HG02759 (cell line): ENCODE results near the gene TMEM31.

ENCODE experiments used
- ATAC-seq: cut with Tn5 transposase; IDR thresholded peaks from one replicate; pipeline ENCODE4 v1.9.1; 2021; ENCODE audit warnings: mild to moderate bottlenecking, moderate library complexity; ENCODE audit not compliant: unreplicated experiment

The TMEM31 gene, protein sequence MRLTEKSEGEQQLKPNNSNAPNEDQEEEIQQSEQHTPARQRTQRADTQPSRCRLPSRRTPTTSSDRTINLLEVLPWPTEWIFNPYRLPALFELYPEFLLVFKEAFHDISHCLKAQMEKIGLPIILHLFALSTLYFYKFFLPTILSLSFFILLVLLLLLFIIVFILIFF

DNA sequence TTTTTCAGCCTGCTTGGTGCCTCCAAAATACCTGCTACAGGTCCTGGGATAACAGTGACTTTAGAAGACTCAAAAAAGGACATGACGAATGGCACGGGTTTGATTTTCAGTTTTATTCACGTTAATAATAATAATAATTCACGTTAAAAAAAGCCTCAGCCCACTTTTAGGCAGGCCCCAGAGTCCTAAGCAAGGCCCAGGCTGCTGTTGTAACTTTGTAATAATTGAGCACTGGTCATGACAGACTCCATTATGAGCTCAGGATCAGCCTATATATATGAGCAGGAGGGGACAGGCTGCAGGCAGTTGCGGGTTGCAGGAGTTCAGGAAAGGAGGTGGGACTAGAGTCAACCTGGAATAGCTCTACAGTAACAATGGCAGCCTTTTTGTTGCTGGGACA is at the start of gene TMEM31:
TMEM31 (plus strand) TSS at position 301 of the 400 bp plus-strand sequence. CDS start 1,350 bp downstream, outside the sequence.
- ATAC-seq, result no peak

GRCh38 chrX:103663981-103664762 is 46.5 kb upstream of the TMEM31 start:
- ATAC-seq, result no peak

- ATAC-seq, result no peak
Measured at GRCh38 chrX:103666202-103667107, 44.3 kb upstream of the TMEM31 start.

- no peak for ATAC-seq
Measured at GRCh38 chrX:103669745-103670144, 41.0 kb upstream of the TMEM31 start.

DNA sequence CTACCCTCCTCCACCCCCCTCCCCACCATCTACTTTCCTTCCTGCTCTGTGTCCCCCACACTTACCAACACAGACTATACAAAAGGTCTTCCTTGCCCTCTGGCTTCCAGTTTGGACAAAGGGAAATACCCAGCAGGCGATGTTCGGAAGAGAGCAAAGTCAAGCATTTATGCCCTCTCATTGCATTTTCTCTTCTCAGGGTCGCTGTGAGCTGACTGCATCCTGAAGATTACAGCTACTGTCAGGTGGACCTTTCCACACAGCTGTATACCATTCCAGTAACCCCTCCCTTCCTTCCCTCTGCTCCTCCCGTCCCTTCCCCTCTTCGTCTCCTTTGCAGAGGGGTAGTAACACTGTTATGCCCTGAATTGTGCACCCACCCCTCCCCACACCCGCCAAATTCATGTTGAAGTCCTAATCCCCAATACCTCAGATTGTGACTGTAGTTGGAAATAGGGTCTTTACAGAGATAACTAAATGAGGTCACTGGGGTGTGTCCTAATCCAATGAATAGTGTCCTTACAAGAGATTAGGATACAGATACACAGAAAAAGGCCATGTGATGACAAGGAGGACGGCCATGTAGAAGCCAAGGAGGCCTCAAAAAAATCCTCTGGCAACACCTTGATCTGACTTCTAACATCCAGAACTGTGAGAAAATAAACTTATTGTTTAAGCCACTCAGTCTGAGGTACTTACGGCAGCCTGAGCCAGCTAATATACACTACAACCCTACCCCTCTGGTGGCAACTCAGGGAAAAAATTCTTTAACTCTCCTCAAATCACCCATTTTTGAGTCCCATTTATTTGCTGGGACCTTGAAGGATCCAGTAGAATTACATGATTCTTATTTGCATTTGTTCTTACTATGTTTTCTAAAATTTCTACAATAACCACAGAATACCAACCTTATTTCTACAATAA is 35.9 kb upstream of the TMEM31 start:
- no peak for ATAC-seq

DNA sequence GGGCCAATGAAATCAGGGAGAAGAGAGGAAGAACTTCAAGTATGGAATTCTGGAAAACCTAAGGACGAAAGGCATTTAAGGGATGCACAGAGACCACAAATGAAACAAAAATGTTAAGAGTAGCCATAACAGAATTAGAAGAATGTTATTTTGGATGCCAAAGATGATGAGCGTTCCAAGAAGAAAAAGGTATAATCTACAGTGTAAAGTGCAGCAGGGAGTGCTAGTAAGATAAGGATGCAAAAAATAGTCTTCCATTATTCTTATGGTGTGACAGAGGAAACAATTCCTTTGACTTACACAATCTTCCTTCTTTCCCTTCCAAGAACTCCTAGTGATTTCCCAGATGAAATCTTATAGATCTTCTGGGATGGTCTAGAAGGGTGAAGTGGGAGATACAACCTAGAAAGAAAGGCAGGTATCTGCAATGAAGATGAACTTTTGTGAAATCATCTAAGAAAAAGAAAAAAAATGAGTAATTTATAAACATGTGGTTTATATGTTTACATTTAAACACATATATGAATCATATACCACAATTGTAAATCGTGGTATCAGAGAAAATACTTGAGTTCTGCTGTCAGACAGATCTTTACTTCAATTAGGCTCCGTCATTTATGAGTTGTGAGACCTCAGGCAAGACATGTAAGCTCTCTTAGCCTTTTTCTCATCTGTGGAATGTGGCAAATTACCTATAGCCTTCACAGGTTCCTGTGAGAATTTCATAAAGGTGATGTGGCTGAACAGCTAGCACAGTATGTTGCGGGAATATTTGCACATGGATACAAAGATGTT is 32.3 kb upstream of the TMEM31 start:
- ATAC-seq, result no peak

GRCh38 chrX:103681443-103681842 is 29.3 kb upstream of the TMEM31 start:
- ATAC-seq, result no peak

DNA sequence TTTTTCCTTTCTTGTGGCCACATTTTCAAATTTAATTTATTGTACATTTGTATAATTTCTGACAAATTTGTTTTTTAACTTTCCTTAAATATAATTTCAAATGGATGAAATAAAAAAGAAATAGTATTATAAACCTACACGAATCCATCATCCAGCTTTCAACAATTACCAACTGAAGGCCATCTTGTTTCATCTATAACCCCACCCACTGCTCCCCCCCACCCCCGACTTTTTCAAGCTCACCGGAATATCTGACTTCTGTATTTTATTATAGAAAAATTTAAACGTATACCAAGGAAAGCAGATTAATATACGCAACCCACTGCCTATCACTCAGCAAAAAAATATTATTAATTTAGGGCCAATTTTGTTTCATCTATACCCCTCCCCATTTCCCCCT is 25.3 kb upstream of the TMEM31 start:
- ATAC-seq, result no peak

- peak; percentile 90 for ATAC-seq
Measured at GRCh38 chrX:103686199-103687072, 24.3 kb upstream of the TMEM31 start, which contains the start of gene MORF4L2. Gene MORF4L2 (minus strand): TSS chrX:103686699. CDS start chrX:103677027, 9,672 bp downstream.

DNA sequence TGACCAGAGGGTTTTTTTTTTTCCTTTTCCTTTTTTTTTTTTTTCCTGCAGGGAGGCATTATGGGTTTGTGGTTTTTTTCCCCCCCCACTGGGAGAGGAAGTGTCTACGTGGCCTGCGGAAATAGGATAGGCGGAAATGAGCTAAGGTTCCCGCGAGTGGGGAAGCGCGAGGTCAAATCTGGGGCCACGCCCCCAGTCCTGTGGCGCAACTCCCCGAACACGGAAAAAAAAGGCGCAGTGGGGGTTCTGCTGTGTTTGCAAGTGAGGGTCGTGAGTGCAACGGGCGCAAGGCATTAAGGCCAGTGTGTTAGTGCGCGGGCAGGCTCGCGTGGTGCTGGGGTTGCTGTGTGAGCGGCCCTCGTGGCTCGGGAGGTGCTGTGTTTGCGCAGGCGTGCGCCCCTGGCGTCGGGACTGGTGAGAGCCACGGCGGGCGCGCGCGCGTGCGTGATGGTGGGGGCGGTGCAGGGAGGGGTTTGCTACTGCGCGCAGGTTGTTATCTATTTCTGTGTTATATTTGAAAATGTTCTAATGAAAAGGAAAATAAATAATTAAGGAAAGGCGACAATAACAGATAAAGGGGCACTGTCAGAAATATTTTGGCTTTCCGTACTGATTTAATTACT is 23.5 kb upstream of the TMEM31 start:
- peak; percentile 64 for ATAC-seq

- no peak for ATAC-seq
Measured at GRCh38 chrX:103687696-103688201, 23.0 kb upstream of the TMEM31 start.

DNA sequence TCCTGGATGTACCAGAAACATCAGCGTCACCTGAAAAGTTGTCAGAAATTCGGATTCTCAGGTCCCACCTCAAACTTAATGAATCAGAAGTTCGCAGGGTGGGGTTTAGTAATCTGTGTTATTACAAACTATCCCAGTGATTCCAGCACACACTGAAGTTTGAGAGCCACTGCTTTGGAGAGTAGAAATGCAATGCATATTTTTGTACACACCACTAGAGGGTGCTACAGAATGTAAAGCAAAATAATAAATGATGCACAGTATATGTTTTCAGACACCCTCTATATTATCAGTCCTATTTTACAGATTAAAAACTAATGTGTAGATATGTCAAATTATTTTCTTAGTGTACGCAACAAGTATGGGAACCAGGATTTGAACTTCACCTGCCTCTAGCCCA is 21.8 kb upstream of the TMEM31 start:
- no peak for ATAC-seq

DNA sequence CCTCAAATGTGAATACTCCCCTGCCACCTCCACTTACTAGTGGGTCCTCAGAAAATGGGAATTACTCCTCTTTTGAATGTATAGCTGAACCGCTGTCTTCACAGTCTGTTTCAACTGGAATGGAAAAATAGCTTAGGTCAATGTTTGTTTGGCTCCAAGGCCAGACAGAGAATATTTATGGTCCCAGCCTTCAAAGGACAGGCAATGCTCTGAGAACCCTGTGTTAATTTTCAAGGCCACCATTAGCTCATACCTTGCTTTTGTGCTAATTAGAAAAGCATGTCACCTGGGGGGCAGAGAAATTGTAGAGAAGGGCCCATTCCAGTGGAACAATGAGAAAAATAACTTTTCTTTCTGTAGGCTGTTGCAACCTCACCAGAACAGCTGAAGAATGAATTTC is 19.6 kb upstream of the TMEM31 start:
- ATAC-seq, result no peak

GRCh38 chrX:103697687-103698086 is 13.0 kb upstream of the TMEM31 start:
- no peak for ATAC-seq

- no peak for ATAC-seq
Measured at GRCh38 chrX:103699243-103699642, 11.5 kb upstream of the TMEM31 start.

GRCh38 chrX:103704863-103705262 is 5.8 kb upstream of the TMEM31 start:
- ATAC-seq, result no peak

GRCh38 chrX:103716962-103717361 is 6.3 kb downstream of the TMEM31 start:
- ATAC-seq, result no peak

DNA sequence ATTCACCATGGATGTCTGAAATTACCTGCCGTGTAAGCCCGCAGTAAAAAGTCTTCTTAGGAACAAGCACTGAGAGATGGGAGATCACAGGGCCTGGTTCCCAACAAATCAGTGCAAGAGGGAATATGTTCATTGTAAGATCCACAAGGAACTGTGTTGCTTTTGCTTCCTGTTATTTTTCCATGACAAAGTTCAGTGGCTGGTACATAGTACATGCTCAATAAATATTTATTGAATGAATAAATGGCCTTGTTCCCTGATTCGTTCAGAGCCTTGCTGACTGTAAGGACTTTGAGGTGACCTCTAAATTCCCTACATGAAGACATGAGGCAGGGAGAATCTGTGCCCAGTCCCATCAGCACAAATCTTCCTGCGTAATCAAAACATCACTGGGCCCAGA is 7.4 kb downstream of the TMEM31 start:
- no peak for ATAC-seq
